ENCODE results near the gene HDAC4. TPM values are rescaled to one million over a fixed set of nuclear protein-coding genes. Genes with fewer than 3 reads are reported as not detected.
A peak's percentile ranks its signal among the peaks of the same experiment; 100 is the strongest.

The HDAC4 gene
- total RNA-seq, 5 donors from 2014 or later (not counting 1 experiment from before 2014, with no cell fraction given), result 44.8 to 80.2 (median 60.9) TPM

DNA sequence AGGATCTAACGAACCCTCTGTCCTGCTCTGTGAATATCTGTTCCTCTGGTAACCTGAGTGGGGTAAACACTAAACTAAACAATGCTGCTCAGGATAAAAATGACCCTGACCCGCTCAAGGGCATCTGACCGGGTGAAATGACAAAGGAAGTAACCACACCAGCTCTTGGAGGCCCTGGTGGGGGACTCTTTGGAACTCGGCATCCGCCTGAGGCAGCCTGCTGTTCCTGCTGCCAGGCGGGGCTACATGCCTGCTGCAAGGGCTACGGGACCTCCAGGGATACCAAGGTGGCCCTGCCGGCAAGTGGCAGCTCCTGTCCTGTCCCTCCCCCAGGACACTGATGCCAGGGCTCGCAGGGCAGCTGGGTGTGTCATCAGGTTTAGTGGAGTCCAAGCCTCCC lies 273.3 kb downstream of the HDAC4 start:
- H3K9me3 Mint-ChIP-seq, result no peaks in the 10 kb centered on the region
- Histone ChIP-seq H3K4me3 (ENCODE audit: control insufficient read depth in 1 of 2, extremely low read depth in 1 of 2, low read length in 1 of 2) (no peak overlapping the region), H3K27me3 (replicated peaks in 1 of 2; ENCODE audit: control insufficient read depth in 2 of 2, extremely low read depth in 1 of 2, insufficient read depth in 2 of 2, low read length in 1 of 2) (no peaks in the 10 kb centered on the region), H3K27ac (ENCODE audit: low read length) (no peak overlapping the region), H3K36me3 (ENCODE audit: control insufficient read depth in 2 of 2, extremely low read depth in 1 of 2, insufficient read depth in 1 of 2, low read length in 1 of 2) (peaks cover 32 to 70% of the 10 kb centered on the region in 2 donors), H3K9me3 (no peaks in the 10 kb centered on the region), H3K4me1 (ENCODE audit: control insufficient read depth in 1 of 2, extremely low read depth in 1 of 2, insufficient read depth in 2 of 2, low read length in 2 of 2) (no peaks in the 10 kb centered on the region)
- no peaks in the 10 kb centered on the region for H3K4me1 Mint-ChIP-seq
- no peak overlapping the region for H3K27ac Mint-ChIP-seq
- ChIA-PET CTCF (no interaction called here), POLR2A (no interaction called here)
- H3K27me3 Mint-ChIP-seq, result no peaks in the 10 kb centered on the region
- DNase-seq (no peak), ATAC-seq (replicated peaks in 1 of 4) (no peak)
- H3K4me3 Mint-ChIP-seq, result no peak overlapping the region
- 89% methylated on average over 7 of the region's 9 CpGs for WGBS (ENCODE audit: insufficient coverage)
- peaks cover 54% of the 10 kb centered on the region for H3K36me3 Mint-ChIP-seq

DNA sequence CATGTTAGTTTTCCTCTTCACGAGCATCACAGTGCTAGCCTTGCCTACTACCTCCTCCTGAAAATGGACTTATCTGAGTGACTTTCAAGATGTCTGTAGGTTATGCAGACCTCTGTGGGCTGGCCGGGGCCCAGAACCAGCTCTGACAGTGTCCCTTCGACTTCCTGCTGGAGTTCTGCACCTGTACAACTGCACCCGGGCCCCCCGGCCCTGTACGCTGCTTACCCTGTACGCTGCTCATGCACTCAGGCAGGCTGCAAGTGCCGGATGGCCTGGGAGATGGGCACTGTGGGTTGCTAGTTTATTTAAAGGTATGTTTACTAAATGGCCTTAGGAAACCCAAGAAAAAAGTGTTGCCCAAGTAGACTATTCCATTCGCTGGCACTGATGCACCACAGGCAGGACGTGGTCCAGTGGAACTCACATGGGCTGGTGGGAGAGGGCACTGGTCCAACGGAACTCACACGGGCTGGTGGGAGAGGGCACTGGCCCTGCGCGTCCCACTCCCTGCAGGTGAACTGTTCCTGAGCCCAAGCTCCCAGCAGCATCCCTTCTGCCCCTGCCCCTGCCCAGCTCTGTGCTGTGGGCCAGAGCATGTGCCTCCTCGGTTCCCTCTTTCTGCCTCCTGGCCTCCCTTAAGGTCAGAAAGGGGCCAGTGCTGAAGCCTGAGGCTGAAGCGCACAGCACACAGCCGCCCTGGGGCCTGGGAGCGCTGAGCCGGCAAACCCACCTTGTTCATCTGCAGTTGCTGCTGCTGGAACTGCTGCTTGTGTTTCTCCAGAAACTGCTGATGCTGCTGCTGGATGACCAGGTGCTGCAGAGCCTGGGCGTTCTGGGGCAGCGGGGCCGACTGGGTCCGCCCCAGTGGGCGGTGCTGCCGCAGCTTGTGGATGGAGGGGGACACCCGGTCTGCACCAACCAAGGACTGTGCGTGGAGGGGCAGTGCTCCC lies 274.8 kb downstream of the HDAC4 start:
- H3K4me1 Mint-ChIP-seq, result peaks cover 0 to 8% (median 7%) of the 10 kb centered on the region in 3 donors
- CTCF ChIA-PET, result no interaction called here
- no peaks in the 10 kb centered on the region for H3K9me3 ChIP-seq
- no peak for ATAC-seq (replicated peaks in 1 of 4)
- H3K27me3 ChIP-seq (replicated peaks in 1 of 2; ENCODE audit: control insufficient read depth in 2 of 2, extremely low read depth in 1 of 2, insufficient read depth in 2 of 2, low read length in 1 of 2), result no peaks in the 10 kb centered on the region
- H3K27ac ChIP-seq (ENCODE audit: low read length), result no peak overlapping the region
- no peaks in the 10 kb centered on the region for H3K9me3 Mint-ChIP-seq
- H3K4me3 Mint-ChIP-seq, result no peak overlapping the region
- 96% methylated on average over 27 of the region's 27 CpGs for WGBS (ENCODE audit: insufficient coverage)
- H3K4me3 ChIP-seq (ENCODE audit: control insufficient read depth in 1 of 2, extremely low read depth in 1 of 2, low read length in 1 of 2), result no peak overlapping the region
- H3K36me3 ChIP-seq (ENCODE audit: control insufficient read depth in 2 of 2, extremely low read depth in 1 of 2, insufficient read depth in 1 of 2, low read length in 1 of 2), result peaks cover 28 to 55% of the 10 kb centered on the region in 2 donors
- POLR2A ChIA-PET, result no interaction called here
- H3K36me3 Mint-ChIP-seq, result peaks cover 48% of the 10 kb centered on the region
- H3K27ac Mint-ChIP-seq, result no peak overlapping the region
- no peak for DNase-seq
- no peaks in the 10 kb centered on the region for H3K27me3 Mint-ChIP-seq
- peaks cover 0 to 6% of the 10 kb centered on the region in 2 experiments for H3K4me1 ChIP-seq (ENCODE audit: control insufficient read depth in 1 of 2, extremely low read depth in 1 of 2, insufficient read depth in 2 of 2, low read length in 2 of 2)

- Histone ChIP-seq H3K4me3 (ENCODE audit: control insufficient read depth in 1 of 2, extremely low read depth in 1 of 2, low read length in 1 of 2) (no peak overlapping the region), H3K27ac (ENCODE audit: low read length) (no peak overlapping the region), H3K36me3 (ENCODE audit: control insufficient read depth in 2 of 2, extremely low read depth in 1 of 2, insufficient read depth in 1 of 2, low read length in 1 of 2) (peaks cover 25 to 41% of the 10 kb centered on the region in 2 donors), H3K4me1 (ENCODE audit: control insufficient read depth in 1 of 2, extremely low read depth in 1 of 2, insufficient read depth in 2 of 2, low read length in 2 of 2) (peaks cover 0 to 19% of the 10 kb centered on the region in 2 experiments), H3K9me3 (no peaks in the 10 kb centered on the region), H3K27me3 (replicated peaks in 1 of 2; ENCODE audit: control insufficient read depth in 2 of 2, extremely low read depth in 1 of 2, insufficient read depth in 2 of 2, low read length in 1 of 2) (no peaks in the 10 kb centered on the region)
- CTCF ChIA-PET, result no interaction called here
- no peak overlapping the region for H3K27ac Mint-ChIP-seq
- POLR2A ChIA-PET, result no interaction called here
- ATAC-seq (replicated peaks in 1 of 4) (no peak), DNase-seq (no peak)
- H3K36me3 Mint-ChIP-seq, result peaks cover 39% of the 10 kb centered on the region
- H3K4me1 Mint-ChIP-seq, result peaks cover 8 to 23% (median 19%) of the 10 kb centered on the region in 3 donors
- H3K4me3 Mint-ChIP-seq, result no peak overlapping the region
- no peaks in the 10 kb centered on the region for H3K27me3 Mint-ChIP-seq
- H3K9me3 Mint-ChIP-seq, result no peaks in the 10 kb centered on the region
- 96% methylated on average over 44 of the region's 48 CpGs for WGBS (ENCODE audit: insufficient coverage)
Observed at GRCh38 chr2:239124152-239124899, 276.5 kb downstream of the HDAC4 start.

DNA sequence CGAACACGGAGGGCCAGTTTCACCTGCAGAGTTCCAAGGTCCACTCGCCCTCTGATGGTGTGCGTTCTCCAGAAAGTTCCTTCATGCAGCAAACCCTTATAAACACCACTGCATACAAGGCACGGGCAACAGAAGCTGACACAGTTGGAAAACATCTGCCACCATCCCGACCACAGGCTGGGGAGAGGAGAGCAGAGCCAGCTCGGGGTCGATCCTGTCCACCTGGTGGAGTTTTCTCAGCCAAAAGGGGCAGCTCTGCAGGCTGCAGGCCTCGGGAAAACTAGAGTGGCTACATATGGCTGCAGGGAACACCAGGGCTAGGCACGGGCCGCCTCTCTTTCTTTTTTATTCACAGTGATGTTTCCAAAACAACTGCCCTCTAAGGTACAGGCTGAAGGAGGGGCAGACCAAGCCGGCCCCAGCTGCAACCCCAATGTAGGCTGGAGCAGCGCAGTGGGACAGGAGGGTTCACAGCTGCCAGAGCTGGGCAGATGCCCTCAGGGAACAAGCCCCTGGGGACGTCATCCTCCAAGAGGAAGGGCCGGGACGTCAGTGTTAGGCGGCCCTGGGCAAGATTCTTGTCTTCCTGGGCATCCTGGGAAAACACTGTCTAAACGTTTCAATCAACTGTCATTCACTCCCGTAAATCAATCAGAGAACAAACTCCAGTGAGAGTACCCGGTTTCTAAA lies 278.3 kb downstream of the HDAC4 start:
- CTCF ChIA-PET, result no interaction called here
- Mint-ChIP-seq H3K9me3 (no peaks in the 10 kb centered on the region), H3K27ac (no peak overlapping the region), H3K4me1 (peaks cover 15 to 36% (median 27%) of the 10 kb centered on the region in 3 donors), H3K36me3 (peaks cover 34% of the 10 kb centered on the region), H3K4me3 (no peak overlapping the region), H3K27me3 (no peaks in the 10 kb centered on the region)
- POLR2A ChIA-PET, result no interaction called here
- no peak for ATAC-seq (replicated peaks in 1 of 4)
- Histone ChIP-seq H3K4me1 (ENCODE audit: control insufficient read depth in 1 of 2, extremely low read depth in 1 of 2, insufficient read depth in 2 of 2, low read length in 2 of 2) (peaks cover 7 to 35% of the 10 kb centered on the region in 2 experiments), H3K9me3 (no peaks in the 10 kb centered on the region), H3K36me3 (ENCODE audit: control insufficient read depth in 2 of 2, extremely low read depth in 1 of 2, insufficient read depth in 1 of 2, low read length in 1 of 2) (peaks cover 22 to 35% of the 10 kb centered on the region in 2 donors), H3K4me3 (ENCODE audit: control insufficient read depth in 1 of 2, extremely low read depth in 1 of 2, low read length in 1 of 2) (no peak overlapping the region), H3K27ac (ENCODE audit: low read length) (no peak overlapping the region), H3K27me3 (replicated peaks in 1 of 2; ENCODE audit: control insufficient read depth in 2 of 2, extremely low read depth in 1 of 2, insufficient read depth in 2 of 2, low read length in 1 of 2) (no peaks in the 10 kb centered on the region)
- DNase-seq, result no peak
- 89% methylated on average over 11 of the region's 20 CpGs for WGBS (ENCODE audit: insufficient coverage)

DNA sequence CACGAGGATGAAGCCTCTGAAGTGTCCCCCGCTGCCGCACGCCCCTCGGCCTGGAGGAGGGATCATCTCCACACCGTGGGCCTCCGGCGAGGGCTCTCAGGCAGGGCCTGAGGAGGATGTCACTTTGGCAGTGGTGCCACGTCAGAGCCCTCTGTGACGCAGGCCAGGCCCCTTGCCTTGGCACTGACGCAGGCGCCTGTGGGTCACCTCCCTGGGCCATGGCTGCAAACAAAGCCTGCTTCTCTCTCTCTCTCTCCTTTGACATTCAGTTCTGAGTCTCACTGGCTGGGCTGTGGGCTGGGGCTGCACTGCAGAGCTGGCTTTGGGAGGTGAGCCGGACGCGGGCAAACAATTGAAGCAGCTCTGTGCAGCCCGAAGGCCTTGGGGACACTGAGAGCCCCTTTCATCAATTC lies 279.2 kb downstream of the HDAC4 start:
- ATAC-seq (replicated peaks in 1 of 4) (no peak), DNase-seq (no peak)
- POLR2A ChIA-PET, result no interaction called here
- H3K4me3 Mint-ChIP-seq, result peak overlapping the region in 1 of 3 donors; percentile 49
- peaks cover 33% of the 10 kb centered on the region for H3K36me3 Mint-ChIP-seq
- H3K36me3 ChIP-seq (ENCODE audit: control insufficient read depth in 2 of 2, extremely low read depth in 1 of 2, insufficient read depth in 1 of 2, low read length in 1 of 2), result peaks cover 17 to 26% of the 10 kb centered on the region in 2 donors
- H3K27me3 ChIP-seq (replicated peaks in 1 of 2; ENCODE audit: control insufficient read depth in 2 of 2, extremely low read depth in 1 of 2, insufficient read depth in 2 of 2, low read length in 1 of 2), result no peaks in the 10 kb centered on the region
- H3K27ac Mint-ChIP-seq, result no peak overlapping the region
- 96% methylated on average over 11 of the region's 16 CpGs for WGBS (ENCODE audit: insufficient coverage)
- H3K4me3 ChIP-seq (ENCODE audit: control insufficient read depth in 1 of 2, extremely low read depth in 1 of 2, low read length in 1 of 2), result no peak overlapping the region
- H3K9me3 ChIP-seq, result no peaks in the 10 kb centered on the region
- H3K27me3 Mint-ChIP-seq, result no peaks in the 10 kb centered on the region
- peaks cover 7 to 36% of the 10 kb centered on the region in 2 experiments for H3K4me1 ChIP-seq (ENCODE audit: control insufficient read depth in 1 of 2, extremely low read depth in 1 of 2, insufficient read depth in 2 of 2, low read length in 2 of 2)
- CTCF ChIA-PET, result no interaction called here
- H3K27ac ChIP-seq (ENCODE audit: low read length), result no peak overlapping the region
- H3K9me3 Mint-ChIP-seq, result no peaks in the 10 kb centered on the region
- H3K4me1 Mint-ChIP-seq, result peaks cover 15 to 41% (median 27%) of the 10 kb centered on the region in 3 donors

DNA sequence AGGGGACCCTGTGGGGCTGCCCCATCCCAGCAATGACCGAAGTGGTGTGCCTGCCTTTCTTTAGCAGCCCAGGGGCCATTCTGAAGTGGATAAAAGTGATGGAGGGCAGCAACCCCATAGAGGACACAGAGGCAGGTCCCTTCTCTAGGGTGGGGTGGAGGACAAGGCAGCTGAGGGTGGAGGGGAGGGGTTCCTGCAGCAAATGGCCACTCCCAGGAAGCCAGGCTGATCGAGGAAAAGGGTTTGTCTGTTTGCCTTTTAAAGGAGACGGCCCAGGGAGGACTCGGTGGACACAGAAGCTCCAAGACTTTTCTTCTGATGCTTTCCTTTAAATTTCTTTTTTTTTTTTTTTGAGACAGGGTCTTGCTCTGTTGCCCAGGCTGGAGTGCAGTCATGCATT lies 280.2 kb downstream of the HDAC4 start:
- ATAC-seq (replicated peaks in 1 of 4) (peak in 1 of 4 experiments; percentile 29), DNase-seq (no peak)
- Mint-ChIP-seq H3K4me1 (peaks cover 15 to 41% (median 27%) of the 10 kb centered on the region in 3 donors), H3K36me3 (peaks cover 26% of the 10 kb centered on the region), H3K27ac (no peak overlapping the region), H3K4me3 (no peak overlapping the region), H3K9me3 (no peaks in the 10 kb centered on the region), H3K27me3 (no peaks in the 10 kb centered on the region)
- peaks cover 7 to 39% of the 10 kb centered on the region in 2 experiments for H3K4me1 ChIP-seq (ENCODE audit: control insufficient read depth in 1 of 2, extremely low read depth in 1 of 2, insufficient read depth in 2 of 2, low read length in 2 of 2)
- H3K36me3 ChIP-seq (ENCODE audit: control insufficient read depth in 2 of 2, extremely low read depth in 1 of 2, insufficient read depth in 1 of 2, low read length in 1 of 2), result peaks cover 8 to 17% of the 10 kb centered on the region in 2 donors
- POLR2A ChIA-PET, result no interaction called here
- no peak overlapping the region for H3K4me3 ChIP-seq (ENCODE audit: control insufficient read depth in 1 of 2, extremely low read depth in 1 of 2, low read length in 1 of 2)
- WGBS (ENCODE audit: insufficient coverage), result 100% methylated on average over 1 of the region's 4 CpGs
- no peaks in the 10 kb centered on the region for H3K27me3 ChIP-seq (replicated peaks in 1 of 2; ENCODE audit: control insufficient read depth in 2 of 2, extremely low read depth in 1 of 2, insufficient read depth in 2 of 2, low read length in 1 of 2)
- no peaks in the 10 kb centered on the region for H3K9me3 ChIP-seq
- CTCF ChIA-PET, result no interaction called here
- H3K27ac ChIP-seq (ENCODE audit: low read length), result no peak overlapping the region

Data from T-cell (primary cell).